Transverse colon (tissue), 4 donors: ENCODE data around the gene PAPOLB. TPM values are rescaled to one million over a fixed set of nuclear protein-coding genes. Genes with fewer than 3 reads are reported as not detected.

Experiments
- DNase-seq: peaks from one replicate; pipeline ENCODE4 v3.0.0-alpha.2; 2019
- H3K27ac ChIP-seq, 4 donors: fragments of 200-600 bp; sonication (generic); 2 replicates each; pipeline ENCODE4 v1.5.1; 2016 to 2018; ENCODE audit warnings: inconsistent platforms in 4 of 4
- H3K27me3 ChIP-seq: fragments of 200-600 bp; sonication (generic); 2 replicates; pipeline ENCODE4 v1.5.1; 2017; ENCODE audit warnings: inconsistent platforms
- H3K36me3 ChIP-seq, 4 donors: fragments of 200-600 bp; sonication (generic); 2 replicates each; pipeline ENCODE4 v1.5.1; 2017 to 2019; ENCODE audit warnings: inconsistent platforms in 4 of 4
- H3K4me1 ChIP-seq, 4 donors: fragments of 200-600 bp; sonication (generic); 2 replicates each; pipeline ENCODE4 v1.5.1; 2017 to 2020; ENCODE audit warnings: inconsistent platforms in 4 of 4
- H3K4me3 ChIP-seq, 4 donors: fragments of 200-600 bp; sonication (generic); 1 replicate in 1 of 4; 2 replicates in 3 of 4; pipeline versions ENCODE4 v1.5.1 to v1.6.1; 2017 to 2019; ENCODE audit warnings: inconsistent platforms in 4 of 4
- H3K9me3 ChIP-seq, 2 donors: fragments of 200-600 bp; sonication (generic); 2 replicates each; pipeline ENCODE4 v1.5.1; 2017 to 2019; ENCODE audit warnings: inconsistent platforms in 2 of 2
- EP300 ChIP-seq: sonication (generic); formaldehyde crosslinking; IDR thresholded peaks from one replicate; pipeline ENCODE4 v1.6.1; 2017; ENCODE audit warnings: antibody characterized with exemption, low read depth
- POLR2A ChIP-seq: fragments of 450-650 bp; IDR thresholded peaks from one replicate; pipeline ENCODE4 v1.6.1; 2016; ENCODE audit warnings: antibody characterized with exemption, mild to moderate bottlenecking, moderate library complexity
- POLR2AphosphoS5 ChIP-seq, 3 donors: sonication (generic); formaldehyde crosslinking; IDR thresholded peaks; one replicate each; pipeline ENCODE4 v1.6.1; 2016; ENCODE audit warnings: antibody characterized with exemption in 3 of 3
- WGBS, 2 donors: methylation state at CpG; one replicate each; pipeline ENCODE4 v1.1.5; 2018; ENCODE audit warnings: low coverage in 1 of 2; 5-methylcytosine and 5-hydroxymethylcytosine counted together
- in situ Hi-C, 4 donors: fragments of 200-750 bp; cut with MboI; loops; one replicate each; pipeline versions ENCODE4 v1.15.0 to v1.15.1; 2017; ENCODE audit warnings: low sequenced_read_pairs in 3 of 4, low pct_ligation_motif_present in 1 of 4, low pct_unique_long_range_greater_than_20kb in 1 of 4
- intact Hi-C: fragments of 100-400 bp; cut with DNase I; formaldehyde crosslinking; loops from one replicate; pipeline ENCODE4 v1.15.1; 2023; ENCODE audit warnings: low total_unique reads
- total RNA-seq, 4 donors: library from RNA; depleted of rRNA; stranded (reverse); fragments of >200 nt; gene quantifications; one replicate each; pipeline ENCODE4 v1.1.0, GENCODE V29; 2016
- TF ChIP-seq, protein P1 (sequence below), 5 experiments: fragments of 200-600 bp in 3 of 5; fragments of 450-650 bp in 2 of 5; sonication (generic) in 3 of 5; IDR thresholded peaks; 1 replicate in 2 of 5; 2 replicates in 3 of 5; pipeline ENCODE4 v1.5.1; 2016 to 2017; ENCODE audit warnings: antibody characterized with exemption in 5 of 5, inconsistent platforms in 3 of 5, mild to moderate bottlenecking in 2 of 5, moderate library complexity in 1 of 5

The PAPOLB gene
- total RNA-seq, 4 donors from 2014 or later = 0.16 to 0.60 TPM; not detected in 2

DNA sequence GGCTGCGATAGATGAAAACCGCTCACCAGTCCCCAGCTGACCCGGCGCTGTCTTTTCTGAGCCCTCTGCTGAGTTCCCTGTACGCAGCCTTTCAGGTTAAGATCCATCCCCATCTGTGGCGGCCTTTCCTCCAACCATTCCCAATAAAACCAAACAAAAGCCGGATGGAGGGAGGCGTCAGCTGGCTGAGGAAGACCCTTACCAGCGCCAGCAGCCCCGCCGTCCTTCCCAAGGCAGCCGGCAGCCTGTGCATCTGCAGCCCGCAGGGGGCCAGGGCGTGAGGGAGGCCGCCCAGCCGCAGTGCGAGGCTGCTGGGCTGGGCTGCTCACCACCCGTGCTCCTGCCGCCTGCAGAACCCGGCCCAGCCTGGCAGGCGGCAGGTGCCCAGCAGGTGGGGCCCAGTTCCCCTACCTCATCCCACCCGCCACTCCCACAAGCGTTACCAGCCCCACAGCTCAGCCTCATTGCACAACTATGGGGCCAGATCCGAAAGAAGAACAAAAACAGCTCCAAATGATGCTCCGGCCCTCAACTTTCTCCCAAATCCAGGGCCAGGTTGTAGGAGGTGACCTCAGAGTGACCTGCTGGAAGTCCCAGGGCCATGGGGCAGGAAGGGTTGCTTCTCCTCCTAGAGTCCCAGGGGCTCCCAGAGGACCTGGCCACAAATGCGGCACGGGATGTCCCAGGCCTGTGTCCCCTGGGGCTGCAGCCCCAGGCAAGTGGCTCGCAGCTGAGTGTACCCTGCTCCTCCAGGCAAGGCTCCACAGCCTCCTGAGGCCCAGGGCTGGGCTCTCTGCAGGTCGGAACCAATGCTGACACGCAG is 23.8 kb downstream of the PAPOLB start:
- Histone ChIP-seq H3K36me3 (no peaks in the 10 kb centered on the region), H3K4me1 (no peaks in the 10 kb centered on the region), H3K4me3 (no peak overlapping the region), H3K27me3 (no peaks in the 10 kb centered on the region), H3K9me3 (no peaks in the 10 kb centered on the region), H3K27ac (no peak overlapping the region)
- 76% methylated on average over 27 of the region's 30 CpGs; no CpG with 5 or more reads in 1 of the 2 donors for WGBS, 2 donors
- in situ Hi-C loops (loop anchor here in 3 of 4 donors (25.0 kb wide), 1 partner anchor 249 kb away; no protein-coding TSS in a partner anchor), intact Hi-C loops (no loop called here)
- no peak for TF ChIP-seq POLR2A
- TF ChIP-seq EP300 = no peak
- TF ChIP-seq, protein P1, sequence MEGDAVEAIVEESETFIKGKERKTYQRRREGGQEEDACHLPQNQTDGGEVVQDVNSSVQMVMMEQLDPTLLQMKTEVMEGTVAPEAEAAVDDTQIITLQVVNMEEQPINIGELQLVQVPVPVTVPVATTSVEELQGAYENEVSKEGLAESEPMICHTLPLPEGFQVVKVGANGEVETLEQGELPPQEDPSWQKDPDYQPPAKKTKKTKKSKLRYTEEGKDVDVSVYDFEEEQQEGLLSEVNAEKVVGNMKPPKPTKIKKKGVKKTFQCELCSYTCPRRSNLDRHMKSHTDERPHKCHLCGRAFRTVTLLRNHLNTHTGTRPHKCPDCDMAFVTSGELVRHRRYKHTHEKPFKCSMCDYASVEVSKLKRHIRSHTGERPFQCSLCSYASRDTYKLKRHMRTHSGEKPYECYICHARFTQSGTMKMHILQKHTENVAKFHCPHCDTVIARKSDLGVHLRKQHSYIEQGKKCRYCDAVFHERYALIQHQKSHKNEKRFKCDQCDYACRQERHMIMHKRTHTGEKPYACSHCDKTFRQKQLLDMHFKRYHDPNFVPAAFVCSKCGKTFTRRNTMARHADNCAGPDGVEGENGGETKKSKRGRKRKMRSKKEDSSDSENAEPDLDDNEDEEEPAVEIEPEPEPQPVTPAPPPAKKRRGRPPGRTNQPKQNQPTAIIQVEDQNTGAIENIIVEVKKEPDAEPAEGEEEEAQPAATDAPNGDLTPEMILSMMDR (IDR thresholded peaks at IDR 0.05) = no peak
- TF ChIP-seq POLR2AphosphoS5 (IDR thresholded peaks at IDR 0.05) = no peak
- no peak for DNase-seq

DNA sequence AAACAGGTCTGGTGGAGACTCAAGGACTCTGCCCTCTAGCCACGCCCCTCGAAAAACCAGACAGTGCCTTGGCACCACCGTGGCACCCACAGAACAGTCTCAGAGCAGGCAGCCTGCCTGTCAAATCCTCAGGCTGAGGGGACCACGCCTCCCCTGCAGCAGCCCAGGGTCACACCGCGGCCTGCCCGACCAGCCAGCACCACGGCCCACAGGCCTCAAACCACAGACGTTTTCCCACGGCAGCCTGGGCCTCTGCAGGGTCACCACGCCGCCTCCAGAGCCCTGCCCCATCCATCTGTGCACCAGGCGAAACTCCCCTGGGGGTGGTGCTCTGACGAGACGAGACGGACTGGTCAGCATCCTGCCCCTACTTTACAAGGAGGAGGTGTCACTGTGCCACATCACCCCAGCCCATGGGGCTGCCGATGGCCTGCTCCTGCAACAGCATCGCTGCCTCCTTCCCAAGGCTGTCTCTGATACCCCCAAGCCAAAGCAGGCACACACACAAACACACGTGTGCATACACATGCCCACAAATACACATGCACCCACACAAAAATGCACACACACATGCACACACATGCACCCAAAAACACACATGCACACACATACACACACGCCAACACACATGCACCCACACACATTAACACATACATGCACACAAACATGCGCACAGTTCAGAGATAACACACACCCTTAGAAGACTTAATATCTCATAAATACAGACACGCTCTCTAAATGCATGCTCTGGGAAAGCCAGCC is 24.6 kb downstream of the PAPOLB start:
- Histone ChIP-seq H3K4me1 (no peaks in the 10 kb centered on the region), H3K27me3 (no peaks in the 10 kb centered on the region), H3K4me3 (no peak overlapping the region), H3K27ac (no peak overlapping the region), H3K36me3 (no peaks in the 10 kb centered on the region), H3K9me3 (no peaks in the 10 kb centered on the region)
- in situ Hi-C loops (loop anchor here in 3 of 4 donors (25.0 kb wide), 1 partner anchor 250 kb away; no protein-coding TSS in a partner anchor), intact Hi-C loops (no loop called here)
- DNase-seq = no peak
- 62% methylated on average over 22 of the region's 22 CpGs; no CpG with 5 or more reads in 1 of the 2 donors for WGBS, 2 donors
- TF ChIP-seq POLR2AphosphoS5 (IDR thresholded peaks at IDR 0.05) = no peak
- TF ChIP-seq, protein P1 (IDR thresholded peaks at IDR 0.05) = no peak
- no peak for TF ChIP-seq POLR2A

DNA sequence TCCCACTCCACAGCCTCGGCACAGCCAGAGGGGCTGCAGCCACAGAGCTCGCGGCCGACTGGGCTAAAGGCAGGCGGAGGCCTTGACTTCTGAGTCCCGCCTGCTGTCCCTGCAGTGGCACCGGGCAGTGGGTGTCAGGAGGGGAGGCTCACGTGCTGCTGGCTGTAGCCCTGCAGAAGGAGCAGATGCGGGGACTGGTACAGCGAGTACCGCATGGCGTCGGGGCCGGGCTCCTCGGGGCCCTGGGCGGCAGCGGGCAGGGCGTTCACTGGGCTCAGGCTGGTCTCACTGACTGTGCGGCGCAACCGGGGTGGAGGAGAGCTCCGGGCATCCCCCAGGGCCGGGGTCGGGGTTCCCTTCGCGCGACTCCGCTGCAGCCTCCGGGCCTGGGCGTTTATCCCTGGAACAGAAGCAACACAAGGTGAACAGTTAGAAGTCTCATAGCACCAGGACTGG is 25.6 kb downstream of the PAPOLB start:
- Histone ChIP-seq H3K27me3 (no peaks in the 10 kb centered on the region), H3K4me3 (no peak overlapping the region), H3K4me1 (no peaks in the 10 kb centered on the region), H3K36me3 (no peaks in the 10 kb centered on the region), H3K27ac (no peak overlapping the region), H3K9me3 (no peaks in the 10 kb centered on the region)
- WGBS, 2 donors = 94% methylated on average over 24 of the region's 30 CpGs; no CpG with 5 or more reads in 1 of the 2 donors
- intact Hi-C loops (no loop called here), in situ Hi-C loops (loop anchor here in 3 of 4 donors (25.0 kb wide), 1 partner anchor 251 kb away; no protein-coding TSS in a partner anchor)
- no peak for DNase-seq
- TF ChIP-seq EP300 (no peak), POLR2AphosphoS5 (IDR thresholded peaks at IDR 0.05) (no peak), POLR2A (no peak)
- TF ChIP-seq, protein P1 (IDR thresholded peaks at IDR 0.05) = no peak
